H1 (cell line): ENCODE measurements around the gene PTPRT. TPM values are rescaled to one million over a fixed set of nuclear protein-coding genes. Genes with fewer than 3 reads are reported as not detected.

Experiments used
- CTCF ChIA-PET: fragments of 300-600 bp; sonication (Branson Sonifier 250); formaldehyde crosslinking; loops from one replicate; lab custom pipeline; 2021; ENCODE audit not compliant: partially characterized antibody; lab: Charles Lee
- POLR2A ChIA-PET: fragments of 300-600 bp; sonication (Branson Sonifier 250); formaldehyde crosslinking; loops from one replicate; lab custom pipeline; 2021; ENCODE audit warnings: inconsistent platforms; ENCODE audit not compliant: partially characterized antibody; lab: Charles Lee
- DNase-seq, 2 experiments: peaks; one replicate each; pipeline versions ENCODE4 v3.0.0 to v3.0.0-alpha.2; 2010 to 2022; ENCODE audit warnings: low spot score in 2 of 2, low read depth in 1 of 2, mixed read lengths in 1 of 2
- FAIRE-seq: peaks from 2 replicates; lab custom pipeline; 2011; peaks lifted over from hg19 to GRCh38; lab: Jason Lieb, UNC
- H2AFZ ChIP-seq: 2 replicates; pipeline ENCODE4 v1.8.1; 2012; ENCODE audit warnings: low read length, inconsistent platforms
- H2AK5ac ChIP-seq: 2 replicates; pipeline ENCODE4 v1.6.1; 2013; ENCODE audit warnings: low read depth, low read length
- H2BK120ac ChIP-seq: replicated peaks from 2 replicates; pipeline ENCODE3; 2013; ENCODE audit warnings: low read depth, low read length, inconsistent platforms
- H2BK12ac ChIP-seq: 2 replicates; pipeline ENCODE4 v1.6.1; 2013; ENCODE audit warnings: low read depth, low read length
- H2BK15ac ChIP-seq: 2 replicates; pipeline ENCODE4 v1.6.1; 2013; ENCODE audit warnings: low read length
- H2BK20ac ChIP-seq: 2 replicates; pipeline ENCODE4 v1.6.1; 2013; ENCODE audit warnings: low read length
- H2BK5ac ChIP-seq: 2 replicates; pipeline ENCODE4 v1.6.1; 2013; ENCODE audit warnings: low read depth, low read length
- H3K14ac ChIP-seq: 2 replicates; pipeline ENCODE4 v1.6.1; 2013; ENCODE audit warnings: inconsistent platforms; ENCODE audit not compliant: insufficient read length
- H3K18ac ChIP-seq: 2 replicates; pipeline ENCODE4 v1.6.1; 2013; ENCODE audit warnings: low read length; ENCODE audit errors: extremely low read depth
- H3K23ac ChIP-seq: 2 replicates; pipeline ENCODE4 v1.6.1; 2013; ENCODE audit warnings: inconsistent platforms; ENCODE audit not compliant: insufficient read length
- H3K23me2 ChIP-seq: 2 replicates; pipeline ENCODE4 v1.6.1; 2013; ENCODE audit warnings: low read depth, low read length
- H3K27ac ChIP-seq: 2 replicates; pipeline ENCODE4 v1.6.1; 2011; ENCODE audit warnings: low read depth, low read length, inconsistent platforms
- H3K27me3 ChIP-seq, 4 experiments: replicated peaks in 1 of 4; 1 replicate in 1 of 4; 2 replicates in 3 of 4; pipeline versions ENCODE4 v1.6.1 to v1.8.1; 2011 to 2013; ENCODE audit warnings: low read length in 3 of 4, mild to moderate bottlenecking in 3 of 4, inconsistent platforms in 2 of 4, mixed read lengths in 2 of 4, moderate library complexity in 1 of 4; ENCODE audit not compliant: control insufficient read depth in 3 of 4, insufficient read depth in 3 of 4; ENCODE audit errors: extremely low read depth in 1 of 4
- H3K36me3 ChIP-seq, 4 experiments: 2 replicates each; pipeline versions ENCODE4 v1.6.1 to v1.8.1; 2011 to 2013; ENCODE audit warnings: mild to moderate bottlenecking in 4 of 4, low read length in 3 of 4, moderate library complexity in 2 of 4, control low read depth in 1 of 4, inconsistent platforms in 1 of 4; ENCODE audit not compliant: insufficient read depth in 4 of 4, control insufficient read depth in 2 of 4
- H3K4ac ChIP-seq: replicated peaks from 2 replicates; pipeline ENCODE3; 2013; ENCODE audit warnings: low read length, low read depth, mixed read lengths, inconsistent platforms; ENCODE audit not compliant: insufficient read length
- H3K4me1 ChIP-seq, 4 experiments: replicated peaks in 1 of 4; 1 replicate in 1 of 4; 2 replicates in 3 of 4; pipeline versions ENCODE4 v1.6.1 to v1.8.1; 2011 to 2013; ENCODE audit warnings: low read length in 3 of 4, inconsistent platforms in 2 of 4, mixed read lengths in 1 of 4; ENCODE audit not compliant: insufficient read depth in 4 of 4, control insufficient read depth in 3 of 4
- H3K4me2 ChIP-seq, 2 experiments: 2 replicates each; pipeline versions ENCODE4 v1.6.1 to v1.8.1; 2011 to 2013; ENCODE audit warnings: low read depth in 2 of 2, low read length in 2 of 2, control low read depth in 1 of 2, inconsistent platforms in 1 of 2, mild to moderate bottlenecking in 1 of 2; ENCODE audit not compliant: insufficient read depth in 1 of 2
- H3K4me3 ChIP-seq, 4 experiments: fragments of 200-600, 300-600 bp in 1 of 4; sonication (generic), shearing (Covaris generic), sonication (Bioruptor Twin) in 1 of 4; 2 replicates each; pipeline versions ENCODE4 v1.5.1 to v1.8.1; 2011 to 2016; ENCODE audit warnings: low read length in 4 of 4, low read depth in 3 of 4, control low read depth in 2 of 4, inconsistent platforms in 2 of 4, mild to moderate bottlenecking in 2 of 4, mixed read lengths in 1 of 4, moderate library complexity in 1 of 4; ENCODE audit not compliant: insufficient read depth in 2 of 4; ENCODE audit errors: extremely low read depth in 1 of 4
- H3K56ac ChIP-seq: replicated peaks from 2 replicates; pipeline ENCODE3; 2013; ENCODE audit warnings: low read depth, mild to moderate bottlenecking, mixed read lengths, low read length, inconsistent platforms; ENCODE audit not compliant: insufficient read length
- H3K79me1 ChIP-seq: 2 replicates; pipeline ENCODE4 v1.6.1; 2013; ENCODE audit warnings: low read depth, low read length, control low read depth
- H3K79me2 ChIP-seq, 2 experiments: 2 replicates each; pipeline versions ENCODE4 v1.6.1 to v1.8.1; 2012 to 2013; ENCODE audit warnings: low read length in 2 of 2, mild to moderate bottlenecking in 2 of 2, inconsistent platforms in 1 of 2; ENCODE audit not compliant: insufficient read depth in 2 of 2, control insufficient read depth in 1 of 2
- H3K9ac ChIP-seq, 4 experiments: replicated peaks in 1 of 4; 1 replicate in 1 of 4; 2 replicates in 3 of 4; pipeline versions ENCODE4 v1.6.1 to v1.8.1; 2011 to 2013; ENCODE audit warnings: low read depth in 3 of 4, low read length in 3 of 4, control low read depth in 2 of 4, mild to moderate bottlenecking in 2 of 4, moderate library complexity in 2 of 4, inconsistent platforms in 1 of 4; ENCODE audit errors: extremely low read depth in 1 of 4
- H3K9me3 ChIP-seq, 2 experiments: 2 replicates each; pipeline versions ENCODE4 v1.6.1 to v1.8.1; 2012 to 2013; ENCODE audit warnings: mild to moderate bottlenecking in 2 of 2, moderate library complexity in 2 of 2, control low read depth in 1 of 2, inconsistent platforms in 1 of 2, low read depth in 1 of 2, low read length in 1 of 2, mixed read lengths in 1 of 2; ENCODE audit not compliant: insufficient read depth in 2 of 2
- H4K20me1 ChIP-seq, 2 experiments: replicated peaks in 1 of 2; 2 replicates each; pipeline versions ENCODE3 to v1.8.1; 2011 to 2013; ENCODE audit warnings: inconsistent platforms in 2 of 2, low read length in 2 of 2, mild to moderate bottlenecking in 1 of 2; ENCODE audit not compliant: insufficient read depth in 2 of 2, control insufficient read depth in 1 of 2
- H4K5ac ChIP-seq: 2 replicates; pipeline ENCODE4 v1.6.1; 2013; ENCODE audit warnings: low read length, low read depth, mixed read lengths, inconsistent platforms; ENCODE audit not compliant: insufficient read length
- H4K8ac ChIP-seq: 2 replicates; pipeline ENCODE4 v1.8.0; 2013; ENCODE audit warnings: mild to moderate bottlenecking, moderate library complexity, low read length, inconsistent platforms; ENCODE audit not compliant: insufficient read depth; ENCODE audit errors: extremely low read depth
- H4K91ac ChIP-seq: replicated peaks from 2 replicates; pipeline ENCODE3; 2013; ENCODE audit warnings: low read length, mixed read lengths, inconsistent platforms; ENCODE audit not compliant: insufficient read length
- ATF2 ChIP-seq: IDR thresholded peaks from 2 replicates; pipeline ENCODE4 v1.6.1; 2012; ENCODE audit warnings: low read length, inconsistent platforms
- RBBP5 ChIP-seq: IDR thresholded peaks from 2 replicates; pipeline ENCODE4 v1.7.1; 2012; ENCODE audit warnings: low read depth, mild to moderate bottlenecking, inconsistent platforms, low read length, moderate library complexity, borderline replicate concordance
- TAF7 ChIP-seq: optimal IDR thresholded peaks from 2 replicates; pipeline ENCODE3; 2011; ENCODE audit warnings: low read depth, mild to moderate bottlenecking, inconsistent platforms, low read length, moderate library complexity, borderline replicate concordance
- WGBS, 2 experiments: shearing (Covaris generic) in 1 of 2; methylation state at CpG; one replicate each; pipeline versions ENCODE4 v1.1.6 to v1.1.7; 2013 to 2015; ENCODE audit warnings: low lambda C conversion rate in 2 of 2, mixed read lengths in 2 of 2, inconsistent platforms in 1 of 2, low coverage in 1 of 2, missing lambda C conversion rate in 1 of 2; ENCODE audit not compliant: insufficient replicate concordance in 2 of 2, insufficient coverage in 1 of 2, insufficient read length in 1 of 2; ENCODE audit errors: extremely low coverage in 1 of 2, missing lambda C conversion rate in 1 of 2; 5-methylcytosine and 5-hydroxymethylcytosine counted together
- polyA plus RNA-seq, 7 experiments: library from polyadenylated mRNA; depleted of rRNA in 3 of 7; stranded (reverse) in 5 of 7; unstranded in 2 of 7; fragments of >200 nt in 5 of 7; fragments of 200-250 nt in 2 of 7; gene quantifications; 1 replicate in 5 of 7; 2 replicates in 1 of 7; 4 replicates in 1 of 7; pipeline versions ENCODE4 v1.2.1 to v1.2.3, GENCODE V29; 2011 to 2013; ENCODE audit warnings: missing spikeins in 2 of 7, mixed read lengths in 2 of 7
- total RNA-seq: library from RNA; stranded (reverse); fragmentation: NEBNext Ultra II Directional; extraction: Animal tissue kit (Norgen Biotek cat#: 25700); gene quantifications from 2 replicates; pipeline ENCODE4 v1.2.1, GENCODE V29; 2021

The PTPRT gene
- total and polyA plus RNA-seq, 2 of the 8 experiments (the other 6 are each of a cell fraction or from before 2014, with no cell fraction given) = 0.33 to 1.8 TPM

GRCh38 chr20:43068482-43068881 is 121.2 kb downstream of the PTPRT start:
- no peaks in the 10 kb centered on the region for H3K79me1 ChIP-seq
- no peak overlapping the region for H2BK120ac ChIP-seq
- H3K9me3 ChIP-seq = no peaks in the 10 kb centered on the region
- no peak overlapping the region for H3K27ac ChIP-seq
- H3K23ac ChIP-seq = no peak overlapping the region
- H3K36me3 ChIP-seq = no peaks in the 10 kb centered on the region
- H2AFZ ChIP-seq = no peak overlapping the region
- H2AK5ac ChIP-seq = no peak overlapping the region
- WGBS, 2 experiments = 80% methylated on average over 1 of the region's 1 CpG; no CpG with 5 or more reads in 1 of the 2 experiments
- H2BK5ac ChIP-seq = no peak overlapping the region
- no peak overlapping the region for H3K18ac ChIP-seq
- no peak overlapping the region for H4K91ac ChIP-seq
- no peaks in the 10 kb centered on the region for H3K27me3 ChIP-seq
- CTCF ChIA-PET = interaction anchor here (1.4 to 1.5 kb wide), 2 partner anchors 9 to 35 kb away, joined by 5 to 6 read pairs; no protein-coding TSS in a partner anchor
- no peak overlapping the region for H3K4ac ChIP-seq
- DNase-seq (no peak), FAIRE-seq (no peak)
- no peak overlapping the region for H2BK20ac ChIP-seq
- H2BK15ac ChIP-seq = no peak overlapping the region
- H4K20me1 ChIP-seq = no peaks in the 10 kb centered on the region
- H3K9ac ChIP-seq = no peak overlapping the region
- no peak overlapping the region for H3K4me3 ChIP-seq
- H3K4me1 ChIP-seq = no peaks in the 10 kb centered on the region
- H4K5ac ChIP-seq = no peak overlapping the region
- POLR2A ChIA-PET = no interaction called here
- no peak overlapping the region for H4K8ac ChIP-seq
- H3K56ac ChIP-seq = no peak overlapping the region
- H3K4me2 ChIP-seq = no peak overlapping the region
- H3K23me2 ChIP-seq = no peaks in the 10 kb centered on the region
- no peak overlapping the region for H3K14ac ChIP-seq
- no peak overlapping the region for H2BK12ac ChIP-seq
- no peaks in the 10 kb centered on the region for H3K79me2 ChIP-seq
- TF ChIP-seq ATF2 (no peak), RBBP5 (no peak), TAF7 (no peak)
